Measurements from ENCODE around the gene LAMA4. TPM values are rescaled to one million over a fixed set of nuclear protein-coding genes. Genes with fewer than 3 reads are reported as not detected.
A peak's percentile ranks its signal among the peaks of the same experiment; 100 is the strongest.

LAMA4 gene
- total RNA-seq, result 209 and 220 TPM in 2 replicates
- long read RNA-seq, full-length matches to known transcripts, result 5 of 384 reads
- long read RNA-seq, partial matches to known transcripts, result 357 of 384 reads
- long read RNA-seq, other reads (novel, unspliced or antisense), result 22 of 384 reads

GRCh38 chr6:112253841-112254816 is at the start of gene LAMA4:
LAMA4 (minus strand) TSS chr6:112254567; CDS start chr6:112254150, 417 bp downstream.
- no peak for DNase-seq (ENCODE audit: extremely low spot score, unreplicated experiment)
- Mint-ChIP-seq H3K27me3 (ENCODE audit: unreplicated experiment) (no peaks in the 10 kb centered on the region), H3K9me3 (ENCODE audit: unreplicated experiment) (no peaks in the 10 kb centered on the region), H3K27ac (ENCODE audit: unreplicated experiment) (peak within 1 kb of the TSS; percentile 92), H3K4me1 (ENCODE audit: unreplicated experiment) (peaks cover 51% of the 10 kb centered on the region), H3K36me3 (ENCODE audit: unreplicated experiment) (peaks cover 12% of the 10 kb centered on the region), H3K4me3 (ENCODE audit: unreplicated experiment) (peak within 1 kb of the TSS; percentile 96)
- no peak for TF ChIP-seq CTCF (IDR thresholded peaks at IDR 0.05)

- no peaks in the 10 kb centered on the region for H3K9me3 Mint-ChIP-seq (ENCODE audit: unreplicated experiment)
- H3K4me3 Mint-ChIP-seq (ENCODE audit: unreplicated experiment), result no peak overlapping the region
- H3K4me1 Mint-ChIP-seq (ENCODE audit: unreplicated experiment), result peaks cover 55% of the 10 kb centered on the region
- H3K36me3 Mint-ChIP-seq (ENCODE audit: unreplicated experiment), result no peaks in the 10 kb centered on the region
- no peak for DNase-seq (ENCODE audit: extremely low spot score, unreplicated experiment)
- no peaks in the 10 kb centered on the region for H3K27me3 Mint-ChIP-seq (ENCODE audit: unreplicated experiment)
- H3K27ac Mint-ChIP-seq (ENCODE audit: unreplicated experiment), result no peak overlapping the region
- TF ChIP-seq CTCF (IDR thresholded peaks at IDR 0.05), result no peak
Measured at GRCh38 chr6:112302142-112302705, 47.9 kb upstream of the LAMA4 start.

GRCh38 chr6:112300896-112301295 is 46.5 kb upstream of the LAMA4 start:
- Mint-ChIP-seq H3K27me3 (ENCODE audit: unreplicated experiment) (no peaks in the 10 kb centered on the region), H3K27ac (ENCODE audit: unreplicated experiment) (no peak overlapping the region), H3K36me3 (ENCODE audit: unreplicated experiment) (no peaks in the 10 kb centered on the region), H3K4me1 (ENCODE audit: unreplicated experiment) (peaks cover 62% of the 10 kb centered on the region), H3K9me3 (ENCODE audit: unreplicated experiment) (no peaks in the 10 kb centered on the region), H3K4me3 (ENCODE audit: unreplicated experiment) (no peak overlapping the region)
- no peak for TF ChIP-seq CTCF (IDR thresholded peaks at IDR 0.05)
- DNase-seq (ENCODE audit: extremely low spot score, unreplicated experiment), result no peak

GRCh38 chr6:112298816-112299281 is 44.5 kb upstream of the LAMA4 start:
- no peak for DNase-seq (ENCODE audit: extremely low spot score, unreplicated experiment)
- TF ChIP-seq CTCF (IDR thresholded peaks at IDR 0.05), result no peak
- H3K4me3 Mint-ChIP-seq (ENCODE audit: unreplicated experiment), result peak overlapping the region; percentile 19
- H3K9me3 Mint-ChIP-seq (ENCODE audit: unreplicated experiment), result no peaks in the 10 kb centered on the region
- no peaks in the 10 kb centered on the region for H3K27me3 Mint-ChIP-seq (ENCODE audit: unreplicated experiment)
- peaks cover 51% of the 10 kb centered on the region for H3K4me1 Mint-ChIP-seq (ENCODE audit: unreplicated experiment)
- H3K27ac Mint-ChIP-seq (ENCODE audit: unreplicated experiment), result peak overlapping the region; percentile 96
- peaks cover 3% of the 10 kb centered on the region for H3K36me3 Mint-ChIP-seq (ENCODE audit: unreplicated experiment)

Data from osteocyte (in vitro differentiated cells).